Smooth muscle cell (in vitro differentiated cells): Measurements from ENCODE around the gene SPEF1. TPM values are rescaled to one million over a fixed set of nuclear protein-coding genes. Genes with fewer than 3 reads are reported as not detected.
A peak's percentile ranks its signal among the peaks of the same experiment; 100 is the strongest.

Experiments
- DNase-seq: peaks from one replicate; lab custom pipeline; 2025; ENCODE audit not compliant: unreplicated experiment; lab: John Stamatoyannopoulos, UW
- H2AFZ ChIP-seq: fragments of 200-600 bp; sonication (generic); 2 replicates; pipeline ENCODE4 v1.6.0; 2016; ENCODE audit warnings: antibody characterized with exemption, low read depth, mild to moderate bottlenecking
- H3F3A ChIP-seq: fragments of 200-600 bp; sonication (generic); 2 replicates; pipeline ENCODE4 v1.6.0; 2017; ENCODE audit warnings: antibody characterized with exemption, low read depth
- H3K27ac ChIP-seq: fragments of 200-600 bp; sonication (generic); 2 replicates; pipeline ENCODE4 v1.5.1; 2016; ENCODE audit warnings: low read depth, mild to moderate bottlenecking
- H3K27me3 ChIP-seq: fragments of 200-600 bp; sonication (generic); 2 replicates; pipeline ENCODE4 v1.6.1; 2016; ENCODE audit warnings: low read depth, mild to moderate bottlenecking
- H3K36me3 ChIP-seq: fragments of 200-600 bp; sonication (generic); 2 replicates; pipeline ENCODE4 v1.5.1; 2016; ENCODE audit warnings: low read depth
- H3K4me1 ChIP-seq: fragments of 200-600 bp; sonication (generic); 2 replicates; pipeline ENCODE4 v1.5.1; 2016; ENCODE audit warnings: low read depth
- H3K4me2 ChIP-seq: fragments of 200-600 bp; sonication (generic); 2 replicates; pipeline ENCODE4 v1.6.0; 2016; ENCODE audit warnings: mild to moderate bottlenecking
- H3K4me3 ChIP-seq: fragments of 200-600 bp; sonication (generic); 2 replicates; pipeline ENCODE4 v1.5.1; 2016; ENCODE audit warnings: mild to moderate bottlenecking
- H3K79me2 ChIP-seq: fragments of 200-600 bp; sonication (generic); 2 replicates; pipeline ENCODE4 v1.6.0; 2016; ENCODE audit warnings: low read depth, mild to moderate bottlenecking
- H3K9ac ChIP-seq: fragments of 200-600 bp; sonication (generic); 2 replicates; pipeline ENCODE4 v1.6.0; 2016; ENCODE audit warnings: low read depth
- H3K9me3 ChIP-seq: fragments of 200-600 bp; sonication (generic); replicated peaks from 2 replicates; pipeline ENCODE4 v1.5.1; 2016; ENCODE audit warnings: low read depth
- H4K20me1 ChIP-seq: fragments of 200-600 bp; sonication (generic); 2 replicates; pipeline ENCODE4 v1.6.0; 2016; ENCODE audit warnings: low read depth
- CTCF ChIP-seq: fragments of 200-600 bp; sonication (generic); IDR thresholded peaks from 2 replicates; pipeline ENCODE4 v1.5.1; 2017; ENCODE audit warnings: borderline replicate concordance, mild to moderate bottlenecking, antibody characterized with exemption; ENCODE audit not compliant: insufficient read depth, poor library complexity, severe bottlenecking
- WGBS: methylation state at CpG from one replicate; pipeline ENCODE4 v1.1.7; 2016; ENCODE audit warnings: low lambda C conversion rate; 5-methylcytosine and 5-hydroxymethylcytosine counted together
- polyA plus RNA-seq: library from polyadenylated mRNA; unstranded; fragments of >200 nt; fragmentation: Nextera tagmentation; extraction: Ambion mirVana; gene quantifications from 2 replicates; pipeline ENCODE4 v1.2.1, GENCODE V29; 2016
- total RNA-seq: library from RNA; depleted of rRNA; stranded (reverse); fragments of >200 nt; gene quantifications from 2 replicates; pipeline ENCODE4 v1.2.3, GENCODE V29; 2014

The SPEF1 gene
- total and polyA plus RNA-seq, 2 experiments from 2014 or later: 0.32 to 0.36 TPM

GRCh38 chr20:3749689-3750531 is 31.3 kb downstream of the SPEF1 start:
- WGBS: 16% methylated on average over 61 of the region's 72 CpGs
- Histone ChIP-seq H2AFZ (no peak overlapping the region), H3K27me3 (peaks cover 48% of the 10 kb centered on the region), H3K79me2 (no peaks in the 10 kb centered on the region), H3K36me3 (no peaks in the 10 kb centered on the region), H3K9me3 (no peaks in the 10 kb centered on the region), H3K4me3 (no peak overlapping the region), H3F3A (peaks cover 2% of the 10 kb centered on the region), H3K4me1 (peaks cover 5% of the 10 kb centered on the region), H3K9ac (no peak overlapping the region), H3K4me2 (peak overlapping the region; percentile 62), H3K27ac (no peak overlapping the region), H4K20me1 (peaks cover 7% of the 10 kb centered on the region)
- DNase-seq: peak; percentile 13
- TF ChIP-seq CTCF: peak; percentile 91

- Histone ChIP-seq H3K79me2 (no peaks in the 10 kb centered on the region), H3K36me3 (no peaks in the 10 kb centered on the region), H4K20me1 (peaks cover 7% of the 10 kb centered on the region), H3K27ac (no peak overlapping the region), H2AFZ (no peak overlapping the region), H3K4me2 (peak overlapping the region; percentile 62), H3K4me1 (peaks cover 5% of the 10 kb centered on the region), H3K9me3 (no peaks in the 10 kb centered on the region), H3F3A (peaks cover 2% of the 10 kb centered on the region), H3K27me3 (peaks cover 48% of the 10 kb centered on the region), H3K4me3 (no peak overlapping the region), H3K9ac (no peak overlapping the region)
- no peak for TF ChIP-seq CTCF
- no peak for DNase-seq
- WGBS: 80% methylated on average over 22 of the region's 24 CpGs
Measured at GRCh38 chr20:3749087-3749688, 32.1 kb downstream of the SPEF1 start.

- peaks cover 5% of the 10 kb centered on the region for H3K4me1 ChIP-seq
- no peaks in the 10 kb centered on the region for H3K36me3 ChIP-seq
- H4K20me1 ChIP-seq: peaks cover 7% of the 10 kb centered on the region
- no peak overlapping the region for H3K4me3 ChIP-seq
- WGBS: 95% methylated on average over 16 of the region's 16 CpGs
- no peak overlapping the region for H3K9ac ChIP-seq
- no peak overlapping the region for H3K27ac ChIP-seq
- TF ChIP-seq CTCF: no peak
- no peak overlapping the region for H2AFZ ChIP-seq
- no peaks in the 10 kb centered on the region for H3K9me3 ChIP-seq
- no peak overlapping the region for H3K4me2 ChIP-seq
- H3K27me3 ChIP-seq: peaks cover 48% of the 10 kb centered on the region
- peaks cover 2% of the 10 kb centered on the region for H3F3A ChIP-seq
- no peak for DNase-seq
- H3K79me2 ChIP-seq: no peaks in the 10 kb centered on the region
Measured at GRCh38 chr20:3748073-3748472, 33.2 kb downstream of the SPEF1 start.
